ENCODE data around the gene NBEA. TPM values are rescaled to one million over a fixed set of nuclear protein-coding genes. Genes with fewer than 3 reads are reported as not detected.

NBEA gene
- total and polyA plus RNA-seq, 11 donors, result 5.0 to 39.2 (median 23.2) TPM

GRCh38 chr13:35256459-35257148 lies 314.5 kb downstream of the NBEA start:
- H3K4me1 ChIP-seq, result no peaks in the 10 kb centered on the region
- no peak overlapping the region for H3K27ac ChIP-seq
- 86 to 96% (median 95%) methylated on average over 7 to 9 of the region's 9 CpGs for WGBS, 4 donors
- H3K4me3 ChIP-seq, result no peak overlapping the region
- no peak for DNase-seq
- TF ChIP-seq CTCF (IDR thresholded peaks at IDR 0.05) (no peak), POLR2A (IDR thresholded peaks at IDR 0.05) (no peak)
- intact Hi-C loops (cut with DNase I), result loop anchor here in 1 of 10 donors (10.0 kb wide), 1 partner anchor 58 kb away; no protein-coding TSS in a partner anchor
- H3K9me3 ChIP-seq, result no peaks in the 10 kb centered on the region
- H3K27me3 ChIP-seq, result no peaks in the 10 kb centered on the region
- ATAC-seq, result peak in 1 of 4 donors; percentile 44
- peaks cover 0 to 14% (median 1%) of the 10 kb centered on the region in 9 donors for H3K36me3 ChIP-seq

- Histone ChIP-seq H3K36me3 (no peaks in the 10 kb centered on the region), H3K4me1 (no peaks in the 10 kb centered on the region), H3K9me3 (peaks cover 0 to 15% (median 2%) of the 10 kb centered on the region in 12 donors), H3K27me3 (no peaks in the 10 kb centered on the region), H3K27ac (no peak overlapping the region), H3K4me3 (no peak overlapping the region)
- no peak for DNase-seq
- ATAC-seq, result no peak
- intact Hi-C loops (cut with DNase I), result no loop called here
- TF ChIP-seq CTCF (IDR thresholded peaks at IDR 0.05) (no peak), POLR2A (IDR thresholded peaks at IDR 0.05) (no peak)
Observed at GRCh38 chr13:35260316-35260715, 318.2 kb downstream of the NBEA start.

GRCh38 chr13:35266412-35266811 lies 324.3 kb downstream of the NBEA start:
- ATAC-seq, result no peak
- H3K36me3 ChIP-seq, result peaks cover 0 to 7% (median 0%) of the 10 kb centered on the region in 9 donors
- H3K4me1 ChIP-seq, result no peaks in the 10 kb centered on the region
- DNase-seq, result no peak
- TF ChIP-seq POLR2A (IDR thresholded peaks at IDR 0.05) (no peak), CTCF (IDR thresholded peaks at IDR 0.05) (no peak)
- no peaks in the 10 kb centered on the region for H3K27me3 ChIP-seq
- intact Hi-C loops (cut with DNase I), result no loop called here
- no peak overlapping the region for H3K4me3 ChIP-seq
- H3K27ac ChIP-seq, result no peak overlapping the region
- peaks cover 0 to 23% (median 2%) of the 10 kb centered on the region in 12 donors for H3K9me3 ChIP-seq
- WGBS, 4 donors, result 90 to 97% (median 95%) methylated on average over 3 of the region's 3 CpGs

GRCh38 chr13:35278917-35279316 lies 336.8 kb downstream of the NBEA start:
- TF ChIP-seq CTCF (IDR thresholded peaks at IDR 0.05), result no peak
- TF ChIP-seq POLR2A (IDR thresholded peaks at IDR 0.05), result no peak
- H3K9me3 ChIP-seq, result peaks cover 0 to 12% (median 0%) of the 10 kb centered on the region in 12 donors
- no peak for ATAC-seq

More at GRCh38 chr13:35278917-35279316, 336.8 kb downstream of the NBEA start:
- no peak for DNase-seq
- H3K27ac ChIP-seq, result no peak overlapping the region
- H3K4me1 ChIP-seq, result peaks cover 0 to under 1% (median 0%) of the 10 kb centered on the region in 12 donors
- no peak overlapping the region for H3K4me3 ChIP-seq
- H3K36me3 ChIP-seq, result no peaks in the 10 kb centered on the region
- no peaks in the 10 kb centered on the region for H3K27me3 ChIP-seq
- intact Hi-C loops (cut with DNase I), result no loop called here

Data from heart left ventricle (tissue), 16 donors.